ENCODE measurements around the gene C17orf50. TPM values are rescaled to one million over a fixed set of nuclear protein-coding genes. Genes with fewer than 3 reads are reported as not detected.

The C17orf50 gene
- total and polyA plus RNA-seq, 2 of the 13 experiments (the other 11 are each of a cell fraction or from before 2014, with no cell fraction given) = not detected

DNA sequence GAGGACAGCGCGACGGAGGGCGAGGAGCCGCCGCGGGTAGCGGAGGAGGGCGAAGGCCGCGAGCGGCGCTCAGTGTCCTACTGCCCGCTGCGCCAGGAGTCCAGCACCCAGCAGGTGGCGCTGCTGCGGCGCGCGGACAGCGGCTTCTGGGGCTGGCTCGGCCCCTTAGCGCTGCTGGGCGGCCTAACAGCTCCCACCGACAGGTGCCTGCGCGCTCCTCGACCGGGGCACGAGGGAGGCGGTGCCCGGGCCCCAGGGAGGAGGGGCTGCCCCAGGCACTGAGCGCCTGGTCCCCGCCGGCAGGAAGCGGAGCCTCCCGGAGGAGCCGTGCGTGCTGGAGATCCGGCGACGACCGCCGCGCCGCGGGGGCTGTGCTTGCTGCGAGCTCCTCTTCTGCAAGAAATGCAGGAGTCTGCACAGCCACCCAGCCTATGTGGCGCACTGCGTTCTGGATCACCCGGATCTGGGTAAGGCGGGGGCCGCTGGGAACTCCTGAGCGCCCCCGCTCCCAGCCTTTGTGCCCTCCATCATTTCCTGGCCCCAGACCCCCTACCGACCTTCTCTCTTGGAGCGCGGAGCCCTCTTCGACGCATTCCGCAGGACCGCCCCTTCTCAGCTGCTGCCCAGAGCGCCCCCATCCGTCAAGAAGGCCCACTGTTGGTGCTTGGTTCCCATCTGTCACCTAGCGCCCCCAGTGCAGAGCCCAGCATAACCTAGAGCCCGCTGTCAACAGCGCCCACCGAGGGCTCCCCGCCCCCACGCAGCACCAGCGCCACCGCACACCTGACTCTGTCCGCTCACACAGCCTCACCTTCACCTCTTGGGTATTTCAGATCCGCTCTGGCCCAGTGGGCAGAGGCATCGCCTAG, 3.7 kb downstream of the C17orf50 start (continued):
- TF ChIP-seq, protein P1, sequence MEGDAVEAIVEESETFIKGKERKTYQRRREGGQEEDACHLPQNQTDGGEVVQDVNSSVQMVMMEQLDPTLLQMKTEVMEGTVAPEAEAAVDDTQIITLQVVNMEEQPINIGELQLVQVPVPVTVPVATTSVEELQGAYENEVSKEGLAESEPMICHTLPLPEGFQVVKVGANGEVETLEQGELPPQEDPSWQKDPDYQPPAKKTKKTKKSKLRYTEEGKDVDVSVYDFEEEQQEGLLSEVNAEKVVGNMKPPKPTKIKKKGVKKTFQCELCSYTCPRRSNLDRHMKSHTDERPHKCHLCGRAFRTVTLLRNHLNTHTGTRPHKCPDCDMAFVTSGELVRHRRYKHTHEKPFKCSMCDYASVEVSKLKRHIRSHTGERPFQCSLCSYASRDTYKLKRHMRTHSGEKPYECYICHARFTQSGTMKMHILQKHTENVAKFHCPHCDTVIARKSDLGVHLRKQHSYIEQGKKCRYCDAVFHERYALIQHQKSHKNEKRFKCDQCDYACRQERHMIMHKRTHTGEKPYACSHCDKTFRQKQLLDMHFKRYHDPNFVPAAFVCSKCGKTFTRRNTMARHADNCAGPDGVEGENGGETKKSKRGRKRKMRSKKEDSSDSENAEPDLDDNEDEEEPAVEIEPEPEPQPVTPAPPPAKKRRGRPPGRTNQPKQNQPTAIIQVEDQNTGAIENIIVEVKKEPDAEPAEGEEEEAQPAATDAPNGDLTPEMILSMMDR (CRISPR knock-in tag; IDR thresholded peaks at IDR 0.05) = peak; percentile 97
- TF ChIP-seq RXRB (CRISPR knock-in tag; IDR thresholded peaks at IDR 0.05; ENCODE audit: borderline replicate concordance) (peak; percentile 36; the same call in 1 of the 2 replicates), HNRNPK (IDR thresholded peaks at IDR 0.05; ENCODE audit: low read depth, low read length, poor library complexity, severe bottlenecking) (peak; percentile 80), TSC22D2 (CRISPR knock-in tag; IDR thresholded peaks at IDR 0.05; ENCODE audit: borderline replicate concordance) (0 out of 2 replicates have a peak, but pooled peaks have one; percentile 72)
- TF ChIP-seq, protein P2, sequence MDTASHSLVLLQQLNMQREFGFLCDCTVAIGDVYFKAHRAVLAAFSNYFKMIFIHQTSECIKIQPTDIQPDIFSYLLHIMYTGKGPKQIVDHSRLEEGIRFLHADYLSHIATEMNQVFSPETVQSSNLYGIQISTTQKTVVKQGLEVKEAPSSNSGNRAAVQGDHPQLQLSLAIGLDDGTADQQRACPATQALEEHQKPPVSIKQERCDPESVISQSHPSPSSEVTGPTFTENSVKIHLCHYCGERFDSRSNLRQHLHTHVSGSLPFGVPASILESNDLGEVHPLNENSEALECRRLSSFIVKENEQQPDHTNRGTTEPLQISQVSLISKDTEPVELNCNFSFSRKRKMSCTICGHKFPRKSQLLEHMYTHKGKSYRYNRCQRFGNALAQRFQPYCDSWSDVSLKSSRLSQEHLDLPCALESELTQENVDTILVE (CRISPR knock-in tag; IDR thresholded peaks at IDR 0.05) = no peak

DNA sequence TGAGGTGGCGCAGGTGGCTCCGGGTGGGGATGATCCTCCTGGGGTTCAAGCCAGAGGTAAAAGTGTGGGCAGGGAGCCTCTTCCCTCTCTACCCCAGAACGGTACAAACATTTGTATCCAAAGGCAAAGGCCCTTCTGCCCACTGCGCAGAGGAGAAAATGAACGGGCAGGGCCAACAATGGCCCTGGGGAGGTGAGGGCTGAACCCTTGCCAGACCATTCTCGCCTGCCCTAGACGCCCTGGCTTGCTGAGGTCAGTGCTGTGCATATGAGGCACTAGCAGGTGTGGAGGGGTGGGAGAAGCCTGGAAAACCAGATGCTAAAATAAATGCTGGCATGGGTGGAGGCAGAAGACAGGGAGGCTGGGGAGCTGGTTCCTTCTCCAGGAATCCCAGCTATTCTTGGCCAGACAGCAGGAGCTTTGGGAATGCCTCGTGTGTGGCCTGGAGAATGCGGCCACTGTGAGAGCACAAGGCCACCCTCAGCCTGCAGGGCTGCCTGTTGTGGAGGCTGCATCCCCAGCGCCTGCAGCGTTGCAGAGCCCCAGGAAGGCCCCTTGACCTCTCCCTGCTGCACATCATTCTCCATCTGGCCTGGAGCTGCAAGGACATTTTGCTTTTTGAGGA, 4.5 kb downstream of the C17orf50 start:
- Histone ChIP-seq H3K27me3 (ENCODE audit: control insufficient read depth in 1 of 2, insufficient read depth in 2 of 2, low read length in 2 of 2) (peaks cover 3 to 33% of the 10 kb centered on the region in 2 experiments; a peak in 3 of 5 replicates), H3K9me3 (ENCODE audit: low read length) (no peaks in the 10 kb centered on the region), H3K79me2 (ENCODE audit: insufficient read depth, low read length) (no peaks in the 10 kb centered on the region), H3K9ac (ENCODE audit: insufficient read depth, low read depth, low read length) (no peak overlapping the region), H3K4me3 (replicated peaks in 1 of 3; ENCODE audit: insufficient read depth in 1 of 3, low read depth in 2 of 3, low read length in 3 of 3) (peak overlapping the region in 1 of 3 experiments; percentile 26; a peak in 1 of 6 replicates), H2AFZ (ENCODE audit: low read length) (no peak overlapping the region), H3K36me3 (replicated peaks in 1 of 2; ENCODE audit: control insufficient read depth in 1 of 2, insufficient read depth in 2 of 2, low read length in 2 of 2) (no peaks in the 10 kb centered on the region), H3K27ac (ENCODE audit: extremely low read length, insufficient read depth, low read length) (no peak overlapping the region), H3K4me1 (ENCODE audit: insufficient read depth, low read length) (peaks cover 28% of the 10 kb centered on the region), H4K20me1 (ENCODE audit: insufficient read depth, low read length) (no peaks in the 10 kb centered on the region), H3K4me2 (ENCODE audit: low read depth, low read length) (peak overlapping the region; percentile 86)
- no TSS peak for BruUV-seq (replicated peaks)
- ChIA-PET POLR2A (interaction anchor here (1.7 kb wide), 1 partner anchor 186 kb away, joined by 5 read pairs; the partner anchor contains the start of gene PEX12), CTCF (ENCODE audit: low intra/inter-chr PET ratio, low total read pairs) (interaction anchor here (3.0 kb wide), 2 partner anchors 40 to 44 kb away, joined by 28 to 50 read pairs; partner anchors contain the start of gene TAF15)
- TF ChIP-seq ZKSCAN5 (CRISPR knock-in tag; IDR thresholded peaks at IDR 0.05) = no peak
- no peak for TF ChIP-seq RXRB (CRISPR knock-in tag; IDR thresholded peaks at IDR 0.05; ENCODE audit: borderline replicate concordance)
- no peak for TF ChIP-seq ZNF138 (CRISPR knock-in tag; IDR thresholded peaks at IDR 0.05; ENCODE audit: low read depth)
- intact Hi-C loops (cut with micrococcal nuclease; ENCODE audit: unreplicated experiment) = no loop called here
- in situ Hi-C loops (cut with HindIII; ENCODE audit: extremely low pct_ligation_motif_present, low pct_unique_long_range_greater_than_20kb) = no loop called here
- whole genome bisulfite sequencing (ENCODE audit: low lambda C conversion rate) = 38% methylated on average over 9 of the region's 11 CpGs
- ATAC-seq (no peak), DNase-seq (ENCODE audit: low spot score) (no peak), FAIRE-seq (no peak)
